ENCODE data around the gene MMP15.
"Not testable (repeated sequence)": the region's sequence is repeated elsewhere in the genome, so short reads cannot be mapped to it uniquely, and the experiment has no call there.

MMP15 gene

GRCh38 chr16:58025351-58026138, at the start of gene MMP15:
MMP15 (plus strand) TSS chr16:58025754; CDS start chr16:58026351, 597 bp downstream.
- DNase-seq: peak in 1 of 2 donors; percentile 38

DNA sequence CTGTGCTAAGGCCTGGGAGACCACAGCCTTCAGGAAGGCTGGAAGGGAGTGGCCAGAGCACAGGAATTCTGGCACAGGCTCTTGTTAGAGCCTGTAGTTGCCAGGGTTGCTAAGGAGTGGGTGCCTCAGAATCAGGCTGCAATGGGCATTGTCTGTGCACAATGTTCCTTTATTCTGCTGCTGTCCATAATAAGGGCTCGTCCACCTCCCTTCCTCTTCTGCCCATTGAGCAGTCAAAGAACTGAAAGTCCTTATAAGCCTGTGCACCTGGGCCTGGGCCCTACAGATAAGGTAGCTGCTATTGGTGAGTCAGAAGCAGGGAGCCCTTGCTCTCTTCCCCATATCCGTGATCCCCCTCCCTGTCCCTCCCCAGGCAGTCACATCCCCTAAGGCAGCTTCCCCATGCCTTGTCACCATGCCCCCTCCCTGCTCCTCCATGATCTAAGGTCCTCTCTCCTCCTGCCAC, 49.2 kb upstream of the MMP15 start:
- peak; percentile 70 to 76 for DNase-seq

DNA sequence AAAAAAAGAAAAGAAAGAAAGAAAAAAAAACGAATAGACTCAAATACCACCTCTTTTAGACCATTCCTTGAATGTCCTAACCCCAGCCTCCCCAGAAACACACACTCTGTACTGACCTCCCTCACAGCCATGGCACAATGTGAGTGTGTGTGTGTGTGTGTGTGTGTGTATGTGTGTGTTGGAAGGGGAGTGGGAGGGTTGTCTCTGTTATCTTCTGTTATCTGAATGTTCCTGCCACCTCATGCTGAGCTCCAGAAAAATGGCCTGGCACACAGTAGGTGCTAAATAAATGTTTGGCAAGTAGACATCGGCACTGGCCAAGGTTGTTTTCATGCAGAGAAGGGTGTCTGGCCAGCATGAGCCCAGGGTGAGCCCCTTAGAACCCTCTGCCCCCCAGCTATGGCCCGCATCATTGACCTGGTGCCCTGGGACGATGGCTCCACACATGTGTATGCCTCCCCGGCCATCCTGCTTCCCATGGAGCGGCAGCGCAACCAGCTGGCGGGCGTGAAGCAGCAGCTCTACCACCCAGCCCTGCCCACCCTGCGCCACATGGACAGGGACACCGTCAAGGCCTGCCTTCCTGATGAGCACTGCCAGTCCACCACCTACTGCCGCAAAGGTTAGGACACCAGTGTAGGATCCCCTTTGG, 48.0 kb upstream of the MMP15 start:
- no peak for DNase-seq

GRCh38 chr16:57978070-57978465, 47.5 kb upstream of the MMP15 start:
- not testable (repeated sequence) for DNase-seq

GRCh38 chr16:57979006-57979585, 46.5 kb upstream of the MMP15 start:
- no peak for DNase-seq

DNA sequence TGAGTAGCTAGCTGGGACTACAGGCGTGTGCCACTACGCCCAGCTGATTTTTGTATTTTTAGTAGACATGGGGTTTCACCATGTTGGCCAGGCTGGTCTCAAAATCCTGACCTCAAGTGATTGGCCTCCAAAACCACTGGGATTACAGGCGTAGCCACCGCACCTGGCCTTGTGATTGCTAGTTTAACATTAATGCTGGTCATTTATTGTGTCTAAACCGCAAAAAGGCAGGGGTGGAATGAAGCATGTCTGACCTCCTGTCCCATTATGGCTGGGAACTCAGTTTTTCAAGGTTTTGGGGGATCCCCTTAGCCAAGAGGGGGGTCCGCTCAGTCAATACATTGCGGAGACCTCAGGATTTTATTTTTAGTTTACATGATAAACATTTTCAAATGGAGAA, 43.9 kb upstream of the MMP15 start:
- no peak for DNase-seq

- no peak for DNase-seq
These were observed 43.2 kb upstream of the MMP15 start for GRCh38 chr16:57982385-57982784.

GRCh38 chr16:57984443-57985203, 40.9 kb upstream of the MMP15 start:
- peak in 1 of 2 donors; percentile 19 for DNase-seq

GRCh38 chr16:57985204-57986181, 40.1 kb upstream of the MMP15 start:
- DNase-seq: no peak

GRCh38 chr16:57986196-57986595, 39.4 kb upstream of the MMP15 start:
- no peak for DNase-seq

DNA sequence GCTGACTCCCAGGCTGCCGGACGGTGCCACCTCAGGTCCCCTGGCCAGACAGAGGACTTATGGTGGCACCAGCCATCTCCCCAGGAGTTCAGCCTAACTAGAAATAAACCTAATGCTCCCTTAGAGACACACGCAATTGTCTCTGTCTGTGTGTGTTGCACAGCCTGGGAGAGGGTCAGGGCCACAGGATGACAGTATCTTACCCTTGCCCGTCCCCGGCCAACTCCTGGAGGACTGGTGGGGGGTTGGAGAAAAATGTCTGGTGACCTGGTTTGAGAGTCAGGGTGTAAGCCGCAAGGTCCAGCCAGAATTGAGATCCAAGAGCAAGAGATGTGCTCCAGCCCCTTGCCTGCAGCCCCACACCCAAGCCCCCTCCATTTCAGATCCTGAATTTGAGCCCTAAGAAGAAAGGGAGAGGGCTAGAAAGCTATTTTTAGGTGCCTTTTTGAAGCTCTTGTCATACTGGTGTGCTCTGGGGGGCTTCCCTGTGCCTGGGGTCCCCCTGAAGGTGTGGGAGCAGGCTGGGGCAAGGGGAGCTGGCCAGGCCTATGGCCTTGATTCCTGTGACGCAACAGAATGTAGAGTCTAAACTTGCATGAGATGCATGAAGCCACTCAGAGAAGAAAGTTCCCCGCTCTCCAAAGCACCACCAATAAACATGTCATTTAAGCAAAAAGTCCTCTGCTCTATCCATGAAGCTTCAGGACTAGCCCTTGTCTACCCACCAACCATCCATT, 37.9 kb upstream of the MMP15 start:
- no peak for DNase-seq

DNA sequence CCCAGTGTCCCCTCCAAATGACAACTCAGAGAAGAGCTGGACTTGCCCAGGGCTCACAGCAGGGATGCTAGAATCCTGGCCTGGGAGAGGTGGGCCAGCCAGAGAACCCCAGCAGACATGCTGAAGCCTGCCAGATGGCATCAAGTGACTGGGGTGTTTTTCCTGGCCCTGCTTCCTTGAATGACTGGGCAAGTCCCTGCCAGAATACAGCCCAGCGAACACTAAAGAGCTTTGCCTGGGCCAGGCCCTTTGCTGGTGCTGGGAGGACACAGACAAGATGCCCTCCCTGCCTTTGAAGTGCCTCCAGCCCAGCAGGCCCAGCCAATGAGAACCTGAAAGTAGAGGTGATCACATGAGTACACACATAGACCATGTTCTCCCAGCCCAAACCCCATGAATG, 36.6 kb upstream of the MMP15 start:
- DNase-seq: peak in 1 of 2 donors; percentile 18

DNA sequence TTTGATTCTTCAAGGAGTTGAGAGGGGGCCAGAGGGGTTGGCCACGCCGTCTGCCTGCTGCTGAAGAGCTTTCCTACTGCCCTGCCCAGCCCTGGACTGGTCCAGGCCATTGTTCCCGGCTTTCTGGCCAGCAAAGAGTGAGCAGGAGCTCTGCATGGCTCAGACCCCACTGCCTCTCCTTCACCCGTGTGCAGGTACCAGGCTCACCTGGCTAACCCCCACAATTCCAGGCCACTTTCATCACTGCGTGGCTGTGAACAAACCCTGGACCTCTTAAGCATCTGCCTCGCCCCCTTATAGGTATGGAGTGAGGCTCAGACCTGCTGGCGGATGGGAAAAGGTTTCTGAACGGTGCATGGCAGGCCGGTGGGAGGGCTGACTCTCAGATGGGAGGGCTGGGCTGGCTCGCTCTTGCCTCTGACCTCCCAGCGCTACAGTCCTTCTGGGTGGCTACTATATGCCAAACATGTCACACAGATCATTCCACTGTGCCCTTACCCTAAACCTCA, 33.9 kb upstream of the MMP15 start:
- no peak for DNase-seq

DNA sequence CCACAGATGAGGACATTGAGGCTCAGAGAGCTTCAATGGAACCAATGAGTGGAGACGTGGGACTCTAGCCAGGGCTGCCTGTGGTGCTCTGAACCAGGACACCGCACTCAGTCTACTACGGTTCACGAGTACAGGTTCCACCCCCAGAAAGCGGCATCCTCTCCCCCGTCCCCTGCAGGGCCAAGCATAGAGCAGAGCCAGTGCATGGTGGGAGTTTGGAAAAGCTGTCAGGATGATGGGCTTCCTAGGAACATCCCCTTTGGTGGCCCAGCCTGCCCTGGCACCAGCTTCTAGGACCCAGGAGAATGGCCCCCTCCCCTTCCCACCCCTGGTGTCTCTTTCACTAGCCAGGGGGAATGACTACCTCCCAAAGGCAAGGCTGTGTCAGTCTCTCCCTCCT, 33.5 kb upstream of the MMP15 start:
- DNase-seq: no peak

- DNase-seq: no peak
These were observed 32.1 kb upstream of the MMP15 start for GRCh38 chr16:57993438-57993837.

- no peak for DNase-seq
These were observed 31.7 kb upstream of the MMP15 start for GRCh38 chr16:57993897-57994296.

DNA sequence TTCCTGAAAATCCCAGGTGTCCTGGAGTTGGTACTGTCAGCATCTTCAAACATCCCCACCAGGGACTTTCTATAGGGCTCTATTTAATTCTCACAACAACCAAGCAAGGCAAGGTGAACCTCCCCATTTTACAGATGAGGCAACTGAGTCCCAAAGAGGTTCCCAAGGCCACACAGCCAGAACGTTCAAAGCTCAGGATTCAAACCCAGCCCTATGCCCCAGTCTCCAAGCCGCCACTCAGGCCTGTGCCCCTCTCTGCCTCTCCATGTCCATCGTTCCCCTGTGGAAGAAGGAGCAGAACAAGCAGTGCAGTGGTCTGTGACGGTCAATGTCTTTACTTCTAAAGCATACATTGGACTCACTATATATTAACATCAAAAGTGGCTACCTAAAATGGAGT, 31.2 kb upstream of the MMP15 start:
- DNase-seq: no peak

DNA sequence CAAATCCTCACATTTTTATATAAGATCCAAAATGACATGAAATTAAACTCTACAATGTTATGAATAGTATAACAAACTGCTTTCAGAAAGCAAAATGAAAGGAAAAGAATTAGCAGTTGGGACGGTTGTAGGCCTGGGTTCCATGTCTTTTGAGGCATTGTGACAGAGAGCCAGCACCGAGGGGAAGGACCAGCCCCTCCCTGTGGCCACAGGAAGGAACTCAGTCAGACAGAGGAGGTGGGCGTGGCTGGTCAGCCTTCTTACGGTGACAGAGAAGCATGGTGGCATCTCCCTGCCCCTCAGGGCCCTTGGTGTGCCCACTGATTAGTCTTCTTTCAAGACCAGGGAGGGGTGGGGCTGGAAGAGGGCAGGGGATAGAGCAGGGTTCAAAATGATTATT, 30.8 kb upstream of the MMP15 start:
- no peak for DNase-seq

GRCh38 chr16:57995721-57996405, 29.7 kb upstream of the MMP15 start:
- no peak for DNase-seq
